DMS153 treated with DMSO at 0.1 percent for 48 hours (cell line): ENCODE measurements around the gene HOXC9.

ENCODE experiments used
- DNase-seq: peaks from one replicate; lab custom pipeline; 2025; ENCODE audit not compliant: unreplicated experiment; lab: John Stamatoyannopoulos, UW

HOXC9 gene

DNA sequence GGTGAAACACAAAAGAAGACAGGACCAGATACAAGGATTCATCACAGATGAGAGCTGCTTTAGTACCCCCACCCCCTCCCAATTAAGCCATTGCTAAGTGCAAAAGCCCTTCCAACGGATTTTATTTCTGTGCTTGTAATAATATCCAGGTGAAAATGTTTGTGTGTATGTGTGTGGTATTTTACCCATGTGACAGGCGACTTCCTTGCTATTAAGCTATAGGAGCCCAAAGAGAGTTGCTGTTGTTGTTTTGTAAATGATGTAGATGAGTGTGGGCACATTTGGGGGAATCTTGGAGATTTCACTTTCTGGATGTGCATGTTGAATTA lies 50.5 kb downstream of the HOXC9 start:
- no peak for DNase-seq

DNA sequence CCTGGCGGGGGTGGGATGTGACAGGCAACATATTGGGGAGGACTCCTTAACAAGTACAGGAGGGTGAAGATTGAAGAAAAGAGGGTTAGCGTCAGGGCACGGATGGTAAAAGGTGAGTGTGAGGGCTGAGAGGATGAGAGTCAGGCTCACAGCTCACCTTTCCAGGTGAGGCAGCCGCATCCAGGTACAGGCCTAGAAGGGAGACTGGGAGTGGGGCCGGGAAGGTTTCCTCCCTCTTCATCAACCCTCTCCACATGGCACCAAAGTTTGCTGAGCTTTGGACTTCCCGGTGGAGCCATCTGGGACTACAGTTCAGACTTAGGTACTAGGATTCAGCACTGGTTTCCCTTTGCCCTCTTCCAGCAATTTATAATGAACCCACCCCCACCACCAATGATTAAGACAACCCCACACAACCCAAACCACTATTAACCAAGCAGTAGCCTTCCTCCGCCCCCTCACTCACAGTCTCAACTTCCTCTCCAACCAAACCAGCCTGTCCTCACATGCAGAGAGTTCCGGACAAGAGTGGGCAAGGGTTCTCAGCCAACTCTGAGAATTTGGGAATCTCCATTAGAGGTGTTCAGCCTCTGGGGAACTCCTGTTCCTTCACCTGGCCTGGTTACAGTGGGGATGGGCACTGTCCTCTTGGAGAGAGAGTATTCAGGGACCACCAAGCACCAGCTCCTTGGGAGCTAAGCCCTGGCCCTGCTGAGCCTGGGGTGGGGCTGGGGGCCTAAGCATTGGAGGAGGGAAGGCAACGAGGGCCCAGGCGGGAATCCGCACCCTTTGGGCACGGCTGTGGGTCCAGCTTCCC lies 51.3 kb downstream of the HOXC9 start:
- no peak for DNase-seq

DNA sequence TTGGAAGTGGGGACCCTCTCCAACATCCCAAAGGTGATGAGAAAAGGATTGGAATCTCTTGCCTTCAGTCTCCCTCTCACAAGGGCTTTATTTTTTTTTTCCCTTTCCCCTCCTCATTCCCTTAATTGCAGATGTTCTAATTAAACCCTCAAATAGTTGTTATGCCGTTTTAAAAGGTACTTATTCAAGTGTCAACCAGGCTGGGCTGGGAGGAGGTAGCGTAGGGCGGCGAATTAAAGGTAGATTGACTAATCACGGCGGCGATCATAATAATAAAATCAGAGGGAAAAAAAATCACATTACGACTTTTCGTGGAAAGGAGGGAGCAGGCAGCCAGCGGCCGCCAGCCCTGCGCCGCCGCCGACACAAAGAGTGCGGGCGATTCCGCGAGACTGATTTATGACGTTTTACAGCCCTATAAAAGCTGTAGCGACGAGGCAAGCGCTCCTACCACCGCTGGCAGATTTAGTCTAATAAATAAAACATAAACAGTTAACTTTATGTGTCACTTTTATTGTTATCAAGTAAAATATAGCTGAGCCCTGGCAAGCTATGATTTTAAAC lies 52.0 kb downstream of the HOXC9 start:
- peak; percentile 35 for DNase-seq

GRCh38 chr12:54052438-54053002 lies 52.6 kb downstream of the HOXC9 start:
- no peak for DNase-seq
